ENCODE data around the gene CTSE.

GRCh38 chr1:206002160-206002559, 21.5 kb downstream of the CTSE start:
- TF ChIP-seq, protein P1, sequence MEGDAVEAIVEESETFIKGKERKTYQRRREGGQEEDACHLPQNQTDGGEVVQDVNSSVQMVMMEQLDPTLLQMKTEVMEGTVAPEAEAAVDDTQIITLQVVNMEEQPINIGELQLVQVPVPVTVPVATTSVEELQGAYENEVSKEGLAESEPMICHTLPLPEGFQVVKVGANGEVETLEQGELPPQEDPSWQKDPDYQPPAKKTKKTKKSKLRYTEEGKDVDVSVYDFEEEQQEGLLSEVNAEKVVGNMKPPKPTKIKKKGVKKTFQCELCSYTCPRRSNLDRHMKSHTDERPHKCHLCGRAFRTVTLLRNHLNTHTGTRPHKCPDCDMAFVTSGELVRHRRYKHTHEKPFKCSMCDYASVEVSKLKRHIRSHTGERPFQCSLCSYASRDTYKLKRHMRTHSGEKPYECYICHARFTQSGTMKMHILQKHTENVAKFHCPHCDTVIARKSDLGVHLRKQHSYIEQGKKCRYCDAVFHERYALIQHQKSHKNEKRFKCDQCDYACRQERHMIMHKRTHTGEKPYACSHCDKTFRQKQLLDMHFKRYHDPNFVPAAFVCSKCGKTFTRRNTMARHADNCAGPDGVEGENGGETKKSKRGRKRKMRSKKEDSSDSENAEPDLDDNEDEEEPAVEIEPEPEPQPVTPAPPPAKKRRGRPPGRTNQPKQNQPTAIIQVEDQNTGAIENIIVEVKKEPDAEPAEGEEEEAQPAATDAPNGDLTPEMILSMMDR (IDR thresholded peaks at IDR 0.05), result no peak
- TF ChIP-seq EP300 (IDR thresholded peaks at IDR 0.05), result no peak

Data from tibial nerve (tissue), 4 donors.